SK-N-MC (cell line): ENCODE data around the gene SEPTIN1.
"Not testable (repeated sequence)": the region's sequence is repeated elsewhere in the genome, so short reads cannot be mapped to it uniquely, and the experiment has no call there.

ENCODE experiments used
- EZH2 ChIP-seq: fragments of 200-600 bp; sonication (generic); IDR thresholded peaks from one replicate; pipeline ENCODE4 v1.6.1; 2017; ENCODE audit warnings: antibody characterized with exemption
- FOXP2 ChIP-seq: optimal IDR thresholded peaks from 2 replicates; pipeline ENCODE3; 2011; ENCODE audit warnings: mild to moderate bottlenecking, moderate library complexity; ENCODE audit not compliant: insufficient read depth; ENCODE audit errors: extremely low read length, control extremely low read depth
- POLR2AphosphoS5 ChIP-seq: IDR thresholded peaks from 2 replicates; pipeline ENCODE4 v1.6.1; 2012; ENCODE audit warnings: mild to moderate bottlenecking, low read depth, low read length, borderline replicate concordance

DNA sequence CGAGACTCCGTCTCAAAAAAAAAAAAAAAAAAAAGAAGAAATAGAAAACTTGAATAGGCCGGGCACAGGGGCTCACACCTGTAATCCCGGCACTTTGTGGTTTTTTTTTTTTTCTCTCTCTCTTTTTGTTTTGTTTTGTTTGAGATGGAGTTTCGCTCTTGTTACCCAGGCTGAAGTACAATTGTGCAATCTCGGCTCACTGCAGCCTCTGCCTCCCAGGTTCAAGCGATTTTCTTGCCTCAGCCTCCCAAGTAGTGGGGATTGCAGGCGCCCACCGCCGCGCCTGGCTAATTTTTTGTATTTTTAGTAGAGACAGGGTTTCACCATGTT lies 38.9 kb downstream of the SEPTIN1 start:
- TF ChIP-seq POLR2AphosphoS5, EZH2, FOXP2: not testable (repeated sequence)
